K562 (cell line): ENCODE data around the gene TBL1X. TPM values are rescaled to one million over a fixed set of nuclear protein-coding genes. Genes with fewer than 3 reads are reported as not detected.

ENCODE experiments used
- C11orf30 ChIP-seq: fragments of 450-650 bp; IDR thresholded peaks from 2 replicates; pipeline ENCODE4 v1.6.1; 2016; ENCODE audit warnings: low read depth, mild to moderate bottlenecking
- CXXC5 ChIP-seq: fragments of 250-450 bp; sonication (Bioruptor Pico); IDR thresholded peaks from 2 replicates; pipeline ENCODE4 v1.8.0; 2022; ENCODE audit warnings: inconsistent platforms, mild to moderate bottlenecking, moderate library complexity
- EP400 ChIP-seq: fragments of 450-650 bp; IDR thresholded peaks from 2 replicates; pipeline ENCODE4 v1.6.1; 2017; ENCODE audit warnings: antibody characterized with exemption, mild to moderate bottlenecking, moderate library complexity
- HMGN3 ChIP-seq: IDR thresholded peaks from 2 replicates; pipeline ENCODE4 v1.6.1; 2011; ENCODE audit warnings: borderline replicate concordance, low read depth, mild to moderate bottlenecking, mixed read lengths, low read length; ENCODE audit not compliant: insufficient read length; ENCODE audit errors: extremely low read depth
- MAFF ChIP-seq: IDR thresholded peaks from 2 replicates; pipeline ENCODE4 v1.6.1; 2012; ENCODE audit warnings: low read length, improper control_type of control experiment
- RHOXF2B ChIP-seq: fragments of 250-450 bp; sonication (Bioruptor Pico); conservative IDR thresholded peaks from 2 replicates; pipeline ENCODE4 v1.5.1; 2021
- SPI1 ChIP-seq: IDR thresholded peaks from 2 replicates; pipeline ENCODE4 v1.6.1; 2011; ENCODE audit warnings: low read depth, low read length, control low read depth, borderline replicate concordance
- SRSF1 ChIP-seq: fragments of 200-400 bp; formaldehyde crosslinking; IDR thresholded peaks from 2 replicates; pipeline ENCODE4 v1.6.1; 2017; ENCODE audit warnings: mild to moderate bottlenecking, low read depth, low read length, moderate library complexity
- TAF9B ChIP-seq: fragments of 450-650 bp; IDR thresholded peaks from 2 replicates; pipeline ENCODE4 v1.6.1; 2018; ENCODE audit warnings: mild to moderate bottlenecking; ENCODE audit not compliant: partially characterized antibody
- YY1 ChIP-seq, 3 experiments: IDR thresholded peaks; 2 replicates each; pipeline ENCODE4 v1.6.1; 2011; ENCODE audit warnings: low read length in 2 of 3, mild to moderate bottlenecking in 2 of 3, moderate library complexity in 2 of 3, borderline replicate concordance in 1 of 3, control low read depth in 1 of 3, low read depth in 1 of 3; ENCODE audit not compliant: insufficient read depth in 3 of 3, insufficient replicate concordance in 2 of 3, control insufficient read depth in 1 of 3, insufficient read length in 1 of 3; ENCODE audit errors: extremely low read depth in 1 of 3
- ZC3H8 ChIP-seq: fragments of 450-650 bp; IDR thresholded peaks from 2 replicates; pipeline ENCODE4 v1.6.1; 2017
- ZEB2 ChIP-seq: fragments of 450-650 bp; IDR thresholded peaks from 2 replicates; pipeline ENCODE4 v1.6.1; 2016
- ZFP36 ChIP-seq: fragments of 150-350 bp; IDR thresholded peaks from 2 replicates; pipeline ENCODE4 v1.6.1; 2018; ENCODE audit warnings: low read length, low read depth; ENCODE audit not compliant: partially characterized antibody
- ZNF778 ChIP-seq: fragments of 450-650 bp; formaldehyde crosslinking; IDR thresholded peaks from 2 replicates; pipeline ENCODE4 v1.4.0; 2020; ENCODE audit warnings: mild to moderate bottlenecking, moderate library complexity
- polyA plus RNA-seq, 8 experiments: library from polyadenylated mRNA; depleted of rRNA in 4 of 8; stranded (reverse) in 5 of 8; unstranded in 3 of 8; fragments of >200 nt; fragmentation: Nextera tagmentation in 2 of 8; fragmentation: Illumina TruSeq in 1 of 8; extraction: Ambion mirVana in 2 of 8; extraction: Trizol in 1 of 8; gene quantifications; 2 replicates each; pipeline versions ENCODE4 v1.2.1 to v1.2.3, GENCODE V29; 2011 to 2014; ENCODE audit warnings: inconsistent platforms in 1 of 8, missing spikeins in 1 of 8
- total RNA-seq, 7 experiments: library from RNA; depleted of rRNA in 6 of 7; stranded (reverse); fragments of >200 nt in 6 of 7; fragmentation: Illumina TruSeq in 2 of 7; extraction: Trizol in 2 of 7; gene quantifications; 2 replicates each; pipeline versions ENCODE4 v1.2.1 to v1.2.3, GENCODE V29; 2011 to 2021; ENCODE audit warnings: low replicate concordance in 1 of 7
- TF ChIP-seq, protein P1 (sequence below): fragments of 250-450 bp; sonication (Bioruptor Pico); IDR thresholded peaks from 2 replicates; pipeline ENCODE4 v1.8.0; 2021; ENCODE audit warnings: borderline replicate concordance, mild to moderate bottlenecking, moderate library complexity; ENCODE audit not compliant: poor library complexity, severe bottlenecking
- TF ChIP-seq, protein P2 (sequence below): IDR thresholded peaks from 2 replicates; pipeline ENCODE4 v1.6.1; 2012; ENCODE audit warnings: low read depth, low read length, improper control_type of control experiment, borderline replicate concordance
- TF ChIP-seq, protein P3 (sequence below): fragments of 250-450 bp; sonication (Bioruptor Pico); IDR thresholded peaks from 2 replicates; pipeline ENCODE4 v1.8.0; 2022; ENCODE audit warnings: moderate library complexity, mild to moderate bottlenecking, inconsistent platforms
- TF ChIP-seq, protein P4 (sequence below): fragments of 250-450 bp; sonication (Bioruptor Pico); IDR thresholded peaks from 2 replicates; pipeline ENCODE4 v1.5.0; 2021; ENCODE audit warnings: mild to moderate bottlenecking, moderate library complexity
- TF ChIP-seq, protein P5 (sequence below): sonication (generic); formaldehyde crosslinking; IDR thresholded peaks from 2 replicates; pipeline ENCODE4 v1.8.1; 2023; ENCODE audit warnings: mild to moderate bottlenecking, missing genetic modification reagents, moderate library complexity
- TF ChIP-seq, protein P6 (sequence below): fragments of 450-650 bp; IDR thresholded peaks from 2 replicates; pipeline ENCODE4 v1.6.1; 2018; ENCODE audit warnings: mild to moderate bottlenecking, low read depth; ENCODE audit not compliant: partially characterized antibody

The TBL1X gene
- total and polyA plus RNA-seq, 9 of the 15 experiments (the other 6 are each of a cell fraction or from before 2014, with no cell fraction given), result 6.0 to 49.6 (median 19.7) TPM

DNA sequence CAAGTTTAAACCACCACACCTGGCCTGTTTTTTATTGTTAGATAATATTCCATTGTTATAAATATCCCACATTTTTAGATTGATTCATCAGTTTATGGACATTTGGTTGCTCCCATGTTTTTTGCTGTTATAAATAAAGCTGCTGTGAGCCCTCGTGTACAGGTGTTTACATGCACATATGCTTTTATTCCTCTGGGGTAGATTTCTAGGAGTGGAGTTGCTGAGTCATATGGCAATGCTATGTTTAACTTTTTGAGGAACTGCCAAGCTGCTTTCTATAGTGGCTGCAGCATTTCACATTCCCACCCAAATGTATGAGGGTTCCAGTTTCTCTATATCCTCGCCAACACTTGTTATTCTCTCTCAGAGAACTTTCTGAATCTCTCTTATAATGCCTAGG lies 90.5 kb downstream of the TBL1X start (continued):
- TF ChIP-seq, protein P1, sequence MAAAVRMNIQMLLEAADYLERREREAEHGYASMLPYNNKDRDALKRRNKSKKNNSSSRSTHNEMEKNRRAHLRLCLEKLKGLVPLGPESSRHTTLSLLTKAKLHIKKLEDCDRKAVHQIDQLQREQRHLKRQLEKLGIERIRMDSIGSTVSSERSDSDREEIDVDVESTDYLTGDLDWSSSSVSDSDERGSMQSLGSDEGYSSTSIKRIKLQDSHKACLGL, result no peak
- TF ChIP-seq HMGN3, result no peak
- TF ChIP-seq, protein P2, sequence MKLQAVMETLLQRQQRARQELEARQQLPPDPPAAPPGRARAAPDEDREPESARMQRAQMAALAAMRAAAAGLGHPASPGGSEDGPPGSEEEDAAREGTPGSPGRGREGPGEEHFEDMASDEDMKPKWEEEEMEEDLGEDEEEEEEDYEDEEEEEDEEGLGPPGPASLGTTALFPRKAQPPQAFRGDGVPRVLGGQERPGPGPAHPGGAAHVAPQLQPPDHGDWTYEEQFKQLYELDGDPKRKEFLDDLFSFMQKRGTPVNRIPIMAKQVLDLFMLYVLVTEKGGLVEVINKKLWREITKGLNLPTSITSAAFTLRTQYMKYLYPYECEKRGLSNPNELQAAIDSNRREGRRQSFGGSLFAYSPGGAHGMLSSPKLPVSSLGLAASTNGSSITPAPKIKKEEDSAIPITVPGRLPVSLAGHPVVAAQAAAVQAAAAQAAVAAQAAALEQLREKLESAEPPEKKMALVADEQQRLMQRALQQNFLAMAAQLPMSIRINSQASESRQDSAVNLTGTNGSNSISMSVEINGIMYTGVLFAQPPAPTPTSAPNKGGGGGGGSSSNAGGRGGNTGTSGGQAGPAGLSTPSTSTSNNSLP, result no peak
- peak; percentile 77 for TF ChIP-seq C11orf30
- TF ChIP-seq, protein P3, sequence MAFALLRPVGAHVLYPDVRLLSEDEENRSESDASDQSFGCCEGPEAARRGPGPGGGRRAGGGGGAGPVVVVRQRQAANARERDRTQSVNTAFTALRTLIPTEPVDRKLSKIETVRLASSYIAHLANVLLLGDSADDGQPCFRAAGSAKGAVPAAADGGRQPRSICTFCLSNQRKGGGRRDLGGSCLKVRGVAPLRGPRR (CRISPR knock-in tag), result no peak
- TF ChIP-seq MAFF, result peak; percentile 74
- TF ChIP-seq TAF9B, result no peak
- no peak for TF ChIP-seq CXXC5 (CRISPR knock-in tag)
- TF ChIP-seq ZEB2, result no peak
- TF ChIP-seq, protein P4, sequence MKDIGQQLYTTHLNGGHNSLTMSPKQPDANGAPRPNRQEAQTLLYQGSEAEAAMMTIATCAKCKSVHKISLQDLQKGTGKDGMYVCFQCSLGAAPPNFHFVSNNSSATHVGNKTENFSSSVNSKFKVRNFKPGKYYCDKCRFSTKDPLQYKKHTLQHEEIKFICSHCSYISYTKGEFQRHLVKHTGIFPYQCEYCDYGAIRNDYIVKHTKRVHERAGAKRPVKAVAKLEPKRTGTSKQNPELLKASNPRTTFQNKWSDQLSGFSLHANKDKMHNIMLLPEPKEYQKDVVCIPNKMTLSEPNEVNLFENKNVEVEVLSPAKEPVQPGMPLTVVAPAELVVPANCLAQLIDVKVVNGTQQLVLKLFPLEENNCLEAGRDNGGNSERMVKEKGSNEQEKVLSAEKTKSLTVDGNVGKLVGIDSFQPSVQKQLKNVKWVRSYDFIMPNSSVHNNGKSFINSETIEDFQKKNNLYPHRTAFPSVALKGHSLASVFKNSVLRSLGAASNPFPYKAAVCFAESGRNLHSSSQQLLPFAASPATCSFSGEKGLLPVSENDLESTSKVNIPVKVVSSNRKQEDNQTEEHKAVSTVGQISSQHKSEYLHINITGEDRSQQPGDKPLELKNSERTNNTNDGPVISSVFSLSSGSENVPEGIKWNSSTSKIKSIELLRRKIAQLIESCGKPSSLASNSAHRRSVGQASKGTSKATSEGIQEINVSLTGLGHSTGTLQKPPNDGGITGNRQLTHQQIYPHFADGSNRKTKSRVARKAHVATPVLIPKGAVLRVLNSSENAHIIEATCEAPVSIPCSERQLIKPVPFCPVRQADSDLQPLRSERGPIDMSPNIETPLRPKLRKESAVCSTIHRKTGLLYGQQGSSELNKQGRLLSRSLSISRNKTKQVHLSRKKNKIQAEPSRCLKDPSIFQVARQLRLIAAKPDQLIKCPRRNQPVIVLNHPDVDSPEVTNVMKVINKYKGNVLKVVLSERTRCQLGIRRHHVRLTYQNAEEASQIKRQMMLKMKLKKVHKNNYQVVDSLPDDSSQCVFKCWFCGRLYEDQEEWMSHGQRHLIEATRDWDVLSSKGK (CRISPR knock-in tag), result no peak
- TF ChIP-seq ZFP36, result no peak
- TF ChIP-seq SRSF1, result no peak
- TF ChIP-seq, protein P5, sequence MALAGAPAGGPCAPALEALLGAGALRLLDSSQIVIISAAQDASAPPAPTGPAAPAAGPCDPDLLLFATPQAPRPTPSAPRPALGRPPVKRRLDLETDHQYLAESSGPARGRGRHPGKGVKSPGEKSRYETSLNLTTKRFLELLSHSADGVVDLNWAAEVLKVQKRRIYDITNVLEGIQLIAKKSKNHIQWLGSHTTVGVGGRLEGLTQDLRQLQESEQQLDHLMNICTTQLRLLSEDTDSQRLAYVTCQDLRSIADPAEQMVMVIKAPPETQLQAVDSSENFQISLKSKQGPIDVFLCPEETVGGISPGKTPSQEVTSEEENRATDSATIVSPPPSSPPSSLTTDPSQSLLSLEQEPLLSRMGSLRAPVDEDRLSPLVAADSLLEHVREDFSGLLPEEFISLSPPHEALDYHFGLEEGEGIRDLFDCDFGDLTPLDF (CRISPR knock-in tag), result no peak
- no peak for TF ChIP-seq YY1 (IDR thresholded peaks at IDR 0.05; ENCODE audit: borderline replicate concordance in 1 of 3, control insufficient read depth in 1 of 3, extremely low read depth in 1 of 3, insufficient read depth in 3 of 3, insufficient read length in 1 of 3, insufficient replicate concordance in 2 of 3, low read depth in 1 of 3, low read length in 2 of 3)
- no peak for TF ChIP-seq RHOXF2B (CRISPR knock-in tag)
- peak; percentile 91 for TF ChIP-seq SPI1
- TF ChIP-seq, protein P6, sequence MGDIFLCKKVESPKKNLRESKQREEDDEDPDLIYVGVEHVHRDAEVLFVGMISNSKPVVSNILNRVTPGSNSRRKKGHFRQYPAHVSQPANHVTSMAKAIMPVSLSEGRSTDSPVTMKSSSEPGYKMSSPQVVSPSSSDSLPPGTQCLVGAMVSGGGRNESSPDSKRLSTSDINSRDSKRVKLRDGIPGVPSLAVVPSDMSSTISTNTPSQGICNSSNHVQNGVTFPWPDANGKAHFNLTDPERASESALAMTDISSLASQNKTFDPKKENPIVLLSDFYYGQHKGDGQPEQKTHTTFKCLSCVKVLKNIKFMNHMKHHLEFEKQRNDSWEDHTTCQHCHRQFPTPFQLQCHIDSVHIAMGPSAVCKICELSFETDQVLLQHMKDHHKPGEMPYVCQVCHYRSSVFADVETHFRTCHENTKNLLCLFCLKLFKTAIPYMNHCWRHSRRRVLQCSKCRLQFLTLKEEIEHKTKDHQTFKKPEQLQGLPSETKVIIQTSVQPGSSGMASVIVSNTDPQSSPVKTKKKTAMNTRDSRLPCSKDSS, result no peak
- no peak for TF ChIP-seq ZNF778 (CRISPR knock-in tag)
- TF ChIP-seq EP400, result no peak
- no peak for TF ChIP-seq ZC3H8
